ENCODE measurements around the gene RCAN2.
A peak's percentile ranks its signal among the peaks of the same experiment; 100 is the strongest.

RCAN2 gene

DNA sequence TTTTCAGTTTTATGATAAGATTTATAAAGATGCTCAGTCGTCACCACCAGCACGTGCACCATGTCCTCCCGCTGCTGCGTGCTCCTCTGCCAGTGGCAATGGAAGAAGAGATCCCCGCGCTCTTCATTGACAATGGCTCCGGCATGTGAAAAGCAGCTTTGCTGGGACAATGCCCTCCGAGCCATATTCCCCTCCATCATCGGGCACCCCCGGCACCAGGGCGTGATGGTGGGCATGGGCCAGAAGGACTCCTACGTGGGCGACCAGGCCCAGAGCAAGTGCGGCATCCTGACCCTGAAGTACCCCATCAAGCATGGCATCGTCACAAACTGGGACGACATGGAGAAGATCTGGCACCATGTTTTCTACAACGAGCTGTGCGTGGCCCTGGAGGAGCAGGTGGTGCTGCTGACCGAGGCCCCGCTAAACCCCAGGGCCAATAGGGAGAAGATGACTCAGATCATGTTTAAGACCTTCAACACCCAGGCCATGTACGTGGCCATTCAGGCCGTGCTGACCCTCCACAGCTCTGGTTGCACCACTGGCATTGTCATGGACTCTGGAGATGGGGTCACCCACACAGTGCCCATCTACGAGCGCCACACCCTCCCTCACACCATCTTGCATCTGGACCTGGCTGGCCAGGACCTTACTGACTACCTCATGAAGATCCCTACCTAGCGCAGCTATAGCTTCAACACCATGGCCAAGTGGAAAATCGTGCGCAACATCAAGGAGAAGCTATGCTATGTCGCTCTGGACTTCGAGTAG is 286.2 kb downstream of the RCAN2 start:
- no peak for DNase-seq

DNA sequence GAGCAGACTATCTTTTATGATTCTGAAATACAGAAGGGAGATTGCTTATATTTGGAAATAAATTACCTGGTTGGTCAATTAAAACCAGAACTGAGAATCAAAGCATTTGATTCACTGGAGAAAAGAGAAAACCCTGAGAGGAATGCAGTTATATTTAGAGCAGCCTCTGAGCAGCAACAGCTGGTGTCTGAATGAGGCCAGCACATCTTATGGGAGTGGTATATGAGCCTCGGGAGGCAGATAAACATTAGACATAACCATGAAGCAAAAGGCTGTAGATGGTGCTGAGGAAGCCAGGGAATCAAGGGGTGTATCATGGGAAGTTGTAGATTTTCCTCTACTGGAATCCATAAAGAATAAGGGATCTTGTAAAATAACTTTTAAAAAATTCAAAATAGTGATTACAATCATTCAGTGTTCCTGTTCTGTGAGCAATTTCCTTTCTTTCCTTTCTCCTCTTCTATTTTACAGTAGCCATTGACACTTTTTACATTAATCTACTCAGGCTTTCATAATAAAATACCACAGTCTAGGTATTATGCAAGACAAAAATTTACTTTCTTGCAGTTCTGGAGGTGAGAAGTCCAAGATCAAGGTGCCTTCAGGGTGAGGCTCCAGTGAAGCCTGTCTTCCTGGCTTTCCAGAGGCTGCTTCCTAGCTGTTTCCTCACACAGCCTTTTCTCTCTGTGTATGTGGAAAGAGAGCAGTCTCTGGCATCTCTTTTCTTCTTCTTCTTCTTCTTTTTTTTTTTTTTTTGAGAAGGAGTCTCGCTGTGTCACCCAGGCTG is 287.7 kb downstream of the RCAN2 start:
- no peak for DNase-seq

DNA sequence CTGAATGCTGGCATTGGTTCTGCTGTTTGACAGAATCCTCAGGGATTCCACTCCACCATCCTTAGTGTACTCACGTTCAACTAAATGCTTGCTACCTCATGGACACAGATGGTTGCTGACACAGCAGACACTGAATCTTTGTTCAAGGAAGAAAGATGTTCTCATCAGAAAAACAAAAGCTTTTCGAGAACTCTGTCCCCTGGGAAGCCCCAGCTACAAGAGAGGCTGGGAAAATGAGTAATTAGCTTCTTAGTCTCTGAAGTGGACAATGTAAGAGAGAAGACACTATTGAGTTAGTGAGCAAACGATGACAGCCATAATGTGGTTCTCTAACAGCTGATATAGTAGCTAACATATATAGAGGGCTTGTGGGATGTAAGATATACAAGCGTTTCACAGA is 289.5 kb downstream of the RCAN2 start:
- no peak for DNase-seq

DNA sequence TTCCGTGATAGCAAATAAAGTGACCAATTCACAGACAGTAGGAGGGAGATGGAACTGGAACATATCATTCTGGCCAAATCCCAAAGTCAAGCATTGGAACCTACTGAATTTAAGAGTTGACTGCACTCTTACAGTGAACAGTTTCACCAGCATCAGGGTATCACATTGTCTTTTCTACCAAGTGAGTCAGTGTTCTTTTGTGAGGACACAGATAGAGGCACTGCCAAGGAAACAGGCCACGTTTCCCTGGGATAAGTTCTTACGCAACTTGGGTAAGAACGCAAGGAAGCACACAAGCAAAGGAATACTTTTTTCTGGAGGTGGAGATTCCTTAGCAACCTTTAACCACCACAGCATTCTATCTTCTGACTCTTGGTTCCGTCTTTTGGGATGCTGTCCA is 291.9 kb downstream of the RCAN2 start:
- DNase-seq: no peak

DNA sequence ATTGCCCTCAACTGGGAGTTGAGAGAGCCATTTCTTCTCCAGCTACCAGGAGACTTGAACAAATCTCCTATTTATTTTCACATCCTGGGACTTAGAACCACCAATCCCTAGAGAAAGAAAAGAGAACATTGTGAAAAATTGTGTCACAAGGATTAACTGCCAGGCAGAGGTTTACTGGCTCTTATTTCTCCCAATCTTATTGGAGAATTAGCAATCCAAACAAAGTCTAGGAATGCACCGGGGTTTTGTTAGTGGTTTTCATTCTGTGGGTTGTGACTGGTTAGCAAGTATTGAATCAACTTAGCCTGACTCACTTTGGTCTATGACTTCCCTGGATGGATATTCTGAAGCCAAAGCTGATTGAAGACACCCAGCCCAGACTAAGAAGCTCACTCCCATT is 299.3 kb downstream of the RCAN2 start:
- no peak for DNase-seq

DNA sequence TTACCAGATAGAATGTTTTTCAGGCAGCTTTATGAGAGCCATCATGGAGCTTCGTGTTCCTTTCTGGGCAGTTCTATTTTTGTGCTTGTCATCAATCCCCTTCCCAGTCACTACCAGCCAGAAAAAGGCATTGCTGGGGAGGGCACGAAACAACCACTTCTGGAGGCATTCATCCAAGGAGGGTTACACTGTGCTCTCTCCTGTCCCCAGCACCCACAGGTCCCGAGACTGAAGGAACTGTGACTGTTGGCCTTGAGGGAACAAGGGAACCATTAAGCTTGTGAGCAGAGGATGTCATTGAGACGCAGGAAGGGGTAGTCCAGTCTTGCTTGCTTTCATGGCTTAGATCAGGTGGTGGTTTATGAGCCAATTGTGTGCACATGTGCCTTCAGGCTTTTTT is 300.4 kb downstream of the RCAN2 start:
- no peak for DNase-seq

DNA sequence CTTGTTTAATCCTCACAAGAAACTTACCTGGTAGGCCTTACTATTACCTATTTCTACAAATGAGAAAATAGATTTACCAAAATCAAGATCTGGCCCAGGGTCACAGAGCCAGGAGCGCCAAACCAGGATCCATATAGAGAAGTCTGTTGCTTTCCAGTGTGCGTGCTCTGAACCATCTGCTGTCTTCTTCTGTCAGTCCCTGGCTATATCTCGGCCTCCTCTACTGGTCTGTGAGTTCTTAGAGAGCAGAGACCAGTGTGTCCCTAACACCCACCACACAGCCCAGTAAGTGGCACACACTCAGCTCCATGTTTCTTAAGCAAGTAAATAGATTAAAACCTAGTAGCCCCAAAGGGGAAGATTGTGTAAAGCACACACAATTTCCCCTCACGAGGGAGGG is 301.5 kb downstream of the RCAN2 start:
- no peak for DNase-seq

DNA sequence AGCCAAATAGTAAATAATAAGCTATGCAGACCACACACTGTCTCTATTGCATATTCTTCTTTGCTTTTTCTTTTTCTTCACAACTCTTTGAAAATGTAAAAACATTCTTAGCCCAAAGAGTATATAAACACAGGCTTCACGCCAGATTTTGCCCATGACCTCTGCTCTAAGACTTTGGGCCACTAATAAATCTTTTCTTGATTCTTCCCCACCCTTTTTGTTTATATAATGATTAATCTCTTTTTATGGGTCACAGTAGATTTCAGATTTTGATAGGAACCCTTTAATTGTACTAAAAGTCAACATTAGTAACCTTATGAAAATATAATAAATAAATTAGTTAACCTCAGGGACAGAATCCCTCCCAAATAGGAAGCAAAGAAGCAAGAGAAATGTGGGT is 304.7 kb downstream of the RCAN2 start:
- no peak for DNase-seq

DNA sequence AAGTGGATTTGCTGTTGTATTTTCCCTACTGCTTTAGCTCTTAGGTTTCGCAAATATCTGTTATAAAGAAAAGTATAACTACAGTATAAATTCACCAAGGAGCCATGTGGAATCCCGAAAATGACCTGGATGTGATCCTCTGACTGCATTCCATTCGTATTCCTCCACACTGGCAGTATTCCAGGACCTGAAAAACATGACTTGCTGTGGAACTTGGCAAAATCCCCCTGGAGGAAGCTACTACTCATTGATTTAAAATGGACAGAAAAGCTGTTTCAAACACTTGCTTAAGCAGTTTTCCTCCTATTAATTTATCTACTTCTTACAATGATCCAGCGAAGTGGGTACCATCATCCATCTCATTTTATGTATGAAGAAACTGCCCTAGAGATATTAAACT is 307.1 kb downstream of the RCAN2 start:
- DNase-seq: no peak

DNA sequence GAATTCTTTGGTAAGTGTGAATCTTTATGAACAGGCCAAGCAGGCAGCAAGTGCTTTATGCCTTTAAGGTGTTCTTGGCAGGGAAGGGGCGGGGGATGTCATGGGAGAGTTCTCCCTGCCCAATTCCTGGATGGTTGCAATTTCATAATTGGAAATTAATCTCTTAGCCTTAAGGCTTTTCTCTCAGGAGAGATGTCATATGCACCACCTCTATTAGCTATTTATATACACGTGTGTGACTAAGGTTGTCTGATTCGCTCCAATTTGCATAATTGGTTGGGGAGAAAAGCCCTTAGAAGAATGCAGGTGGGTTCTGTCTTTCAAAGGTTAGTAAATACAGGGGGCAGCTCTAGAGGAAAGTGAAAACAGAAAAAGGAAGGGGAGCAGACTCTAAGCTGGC is 315.3 kb downstream of the RCAN2 start:
- no peak for DNase-seq

DNA sequence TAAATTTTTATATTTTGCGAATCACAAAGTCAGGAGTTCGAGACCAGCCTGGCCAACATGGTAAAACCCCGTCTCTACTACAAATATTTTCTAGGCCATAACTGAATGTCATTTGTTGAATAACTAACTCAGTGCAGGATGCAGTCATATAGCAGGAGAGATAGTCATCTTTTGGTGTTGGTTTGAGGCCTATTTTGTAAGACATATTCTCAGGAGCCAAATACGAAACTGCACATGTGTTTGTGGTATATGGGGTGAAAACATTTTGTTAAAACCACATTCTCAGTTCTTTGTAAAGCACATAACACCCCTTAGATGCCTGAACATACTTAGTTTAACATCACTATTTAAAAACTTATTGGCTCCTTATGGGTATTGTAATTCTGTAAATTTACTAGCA is 315.8 kb downstream of the RCAN2 start:
- peak; percentile 59 for DNase-seq

DNA sequence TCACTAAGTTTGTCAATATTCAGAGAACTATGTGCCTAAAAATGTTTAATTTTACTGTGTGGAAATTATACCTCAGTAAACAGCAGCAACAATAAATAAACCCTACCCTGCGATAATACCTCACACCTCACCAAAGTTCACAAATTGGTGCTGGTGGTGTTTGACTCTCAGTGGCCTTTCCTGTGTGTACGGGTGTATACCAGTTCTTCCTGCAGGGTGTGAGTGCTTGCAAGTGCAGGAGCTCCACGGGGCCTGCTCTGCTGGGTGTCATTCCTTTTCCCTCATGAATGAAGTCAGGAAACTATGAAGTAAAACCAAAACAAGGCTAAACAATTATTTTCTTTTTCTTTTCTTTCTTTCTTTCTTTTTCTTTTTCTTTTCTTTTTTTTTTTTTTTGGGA is 316.3 kb downstream of the RCAN2 start:
- DNase-seq: no peak

DNA sequence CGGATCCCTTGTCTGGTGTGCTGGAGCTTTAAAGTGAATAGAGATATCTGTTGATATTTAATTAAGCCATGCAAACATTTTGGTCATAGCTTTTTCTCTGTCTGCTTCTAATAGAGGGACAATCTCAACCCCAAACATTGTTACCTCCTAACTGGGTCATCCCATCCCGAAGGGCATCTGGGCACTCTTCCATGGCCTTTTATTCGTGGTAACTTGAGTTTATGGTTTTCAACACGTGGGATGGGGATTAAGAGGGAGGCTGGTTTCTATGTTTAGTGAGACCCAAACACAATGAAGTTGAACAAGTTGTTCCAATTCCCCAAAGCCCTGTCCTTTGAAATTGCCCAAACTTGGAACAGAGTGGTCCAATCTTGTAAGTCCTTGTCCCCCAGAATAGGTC is 319.1 kb downstream of the RCAN2 start:
- no peak for DNase-seq
